Measurements from ENCODE around the gene MYOM1. TPM values are rescaled to one million over a fixed set of nuclear protein-coding genes. Genes with fewer than 3 reads are reported as not detected.

Gene MYOM1
- total and polyA plus RNA-seq, 12 donors, result 94.4 to 1,558 (median 870) TPM

GRCh38 chr18:3194947-3195612, 24.7 kb downstream of the MYOM1 start:
- no peaks in the 10 kb centered on the region for H3K9me3 ChIP-seq
- 34 to 56% methylated on average over 6 of the region's 6 CpGs for WGBS, 2 donors
- H3K27ac ChIP-seq, result peak overlapping the region in 9 of 10 donors; percentile 36 to 72 (median 62)
- DNase-seq (no peak), ATAC-seq (peak in 7 of 8 donors; percentile 19 to 84 (median 64))
- H3K4me3 ChIP-seq, result peak overlapping the region in 1 of 10 donors; percentile 4
- H3K36me3 ChIP-seq, result peaks cover 0 to 40% (median 2%) of the 10 kb centered on the region in 9 donors
- intact Hi-C loops (cut with DNase I), result loop anchor here in 3 of 10 donors (2.0 to 10.0 kb wide), 3 partner anchors 16 to 52 kb away; partner anchors contain the start of gene MYL12A (in 2 of the 3)
- no peak for TF ChIP-seq CTCF (IDR thresholded peaks at IDR 0.05)
- H3K27me3 ChIP-seq, result no peaks in the 10 kb centered on the region
- peaks cover 0 to 78% (median 29%) of the 10 kb centered on the region in 9 donors for H3K4me1 ChIP-seq

GRCh38 chr18:3193331-3193730, 26.4 kb downstream of the MYOM1 start:
- H3K4me3 ChIP-seq, result no peak overlapping the region
- H3K27ac ChIP-seq, result no peak overlapping the region
- TF ChIP-seq CTCF (IDR thresholded peaks at IDR 0.05), result no peak
- H3K36me3 ChIP-seq, result peaks cover 0 to 55% (median 8%) of the 10 kb centered on the region in 9 donors
- ATAC-seq (no peak), DNase-seq (no peak)
- 49 to 69% methylated on average over 1 of the region's 1 CpG for WGBS, 2 donors
- H3K27me3 ChIP-seq, result no peaks in the 10 kb centered on the region
- peaks cover 0 to 62% (median 25%) of the 10 kb centered on the region in 9 donors for H3K4me1 ChIP-seq
- intact Hi-C loops (cut with DNase I), result loop anchor here in 1 of 10 donors (10.0 kb wide), 1 partner anchor 51 kb away; the partner anchor contains the start of gene MYL12A
- no peaks in the 10 kb centered on the region for H3K9me3 ChIP-seq

- H3K4me1 ChIP-seq, result peaks cover 0 to 58% (median 25%) of the 10 kb centered on the region in 9 donors
- WGBS, 2 donors, result 93% methylated on average over 2 of the region's 2 CpGs
- TF ChIP-seq CTCF (IDR thresholded peaks at IDR 0.05), result no peak
- no peaks in the 10 kb centered on the region for H3K27me3 ChIP-seq
- intact Hi-C loops (cut with DNase I), result loop anchor here in 1 of 10 donors (10.0 kb wide), 1 partner anchor 52 kb away; the partner anchor contains the start of gene MYL12A
- no peak for ATAC-seq
- peak overlapping the region in 3 of 10 donors; percentile 18 to 54 (median 18) for H3K27ac ChIP-seq
- no peak overlapping the region for H3K4me3 ChIP-seq
- DNase-seq, result no peak
- H3K36me3 ChIP-seq, result peaks cover 0 to 60% (median 8%) of the 10 kb centered on the region in 9 donors
- H3K9me3 ChIP-seq, result no peaks in the 10 kb centered on the region
Observed at GRCh38 chr18:3192752-3193151, 27.0 kb downstream of the MYOM1 start.

GRCh38 chr18:3192286-3192685, 27.5 kb downstream of the MYOM1 start:
- Histone ChIP-seq H3K4me3 (no peak overlapping the region), H3K36me3 (peaks cover 0 to 65% (median 8%) of the 10 kb centered on the region in 9 donors), H3K4me1 (peaks cover 0 to 58% (median 25%) of the 10 kb centered on the region in 9 donors), H3K9me3 (no peaks in the 10 kb centered on the region), H3K27me3 (no peaks in the 10 kb centered on the region), H3K27ac (peak overlapping the region in 4 of 10 donors; percentile 18 to 54 (median 31))
- TF ChIP-seq CTCF (IDR thresholded peaks at IDR 0.05), result no peak
- intact Hi-C loops (cut with DNase I), result loop anchor here in 1 of 10 donors (10.0 kb wide), 1 partner anchor 53 kb away; the partner anchor contains the start of gene MYL12A
- ATAC-seq (peak in 1 of 8 donors; percentile 61), DNase-seq (no peak)
